Measurements from ENCODE around the gene TRUB1.

Gene TRUB1

GRCh38 chr10:114987995-114988394 is 50.0 kb downstream of the TRUB1 start:
- DNase-seq, result no peak

- no peak for DNase-seq
These were observed 52.6 kb downstream of the TRUB1 start for GRCh38 chr10:114990586-114990985.

DNA sequence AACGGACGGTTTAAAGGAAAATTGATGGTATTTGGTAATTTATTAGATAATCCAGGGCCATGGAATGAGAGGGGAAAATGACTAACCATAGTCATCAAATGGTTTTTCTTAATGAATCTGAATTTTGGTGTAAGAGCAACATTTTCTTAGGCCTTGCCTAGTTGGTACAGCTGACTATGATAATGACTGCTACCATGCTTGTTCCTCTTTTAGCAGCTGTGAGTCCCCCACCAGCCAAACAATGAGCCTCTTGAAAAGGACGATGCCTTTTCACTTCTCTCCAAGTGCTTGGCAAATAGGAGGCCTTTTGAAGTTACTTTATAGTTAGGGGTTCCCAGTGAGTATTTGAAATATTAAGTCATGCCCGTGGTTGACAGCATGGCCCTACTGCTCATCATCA is 53.0 kb downstream of the TRUB1 start:
- no peak for DNase-seq

DNA sequence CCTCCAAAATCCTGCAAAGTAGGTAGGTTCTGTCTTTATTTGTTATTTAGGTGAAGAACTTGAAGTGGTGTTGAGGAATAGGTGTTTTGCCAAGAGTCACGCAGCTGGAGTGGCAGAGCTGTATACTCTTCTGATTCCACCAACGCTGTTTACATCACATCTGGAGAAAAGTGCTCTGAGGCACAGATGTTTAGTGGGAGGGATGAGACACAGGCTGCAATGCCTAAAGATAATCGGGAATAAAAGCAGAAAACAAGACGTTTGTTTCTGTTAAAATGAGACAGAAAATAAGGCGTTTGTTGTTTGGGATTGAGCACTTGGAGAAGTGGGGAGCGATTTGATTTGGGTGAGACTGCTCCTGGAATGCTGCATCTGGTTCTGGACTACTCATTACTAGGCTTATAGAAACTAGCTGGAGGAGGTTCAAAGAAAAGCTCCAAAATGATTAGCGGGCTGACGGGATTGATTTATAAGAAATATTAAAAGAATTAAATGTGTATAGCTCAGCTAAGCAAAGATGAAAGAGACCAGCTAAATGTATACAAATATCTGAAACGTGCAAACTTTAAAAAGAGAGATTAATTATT is 54.3 kb downstream of the TRUB1 start:
- DNase-seq, result no peak

DNA sequence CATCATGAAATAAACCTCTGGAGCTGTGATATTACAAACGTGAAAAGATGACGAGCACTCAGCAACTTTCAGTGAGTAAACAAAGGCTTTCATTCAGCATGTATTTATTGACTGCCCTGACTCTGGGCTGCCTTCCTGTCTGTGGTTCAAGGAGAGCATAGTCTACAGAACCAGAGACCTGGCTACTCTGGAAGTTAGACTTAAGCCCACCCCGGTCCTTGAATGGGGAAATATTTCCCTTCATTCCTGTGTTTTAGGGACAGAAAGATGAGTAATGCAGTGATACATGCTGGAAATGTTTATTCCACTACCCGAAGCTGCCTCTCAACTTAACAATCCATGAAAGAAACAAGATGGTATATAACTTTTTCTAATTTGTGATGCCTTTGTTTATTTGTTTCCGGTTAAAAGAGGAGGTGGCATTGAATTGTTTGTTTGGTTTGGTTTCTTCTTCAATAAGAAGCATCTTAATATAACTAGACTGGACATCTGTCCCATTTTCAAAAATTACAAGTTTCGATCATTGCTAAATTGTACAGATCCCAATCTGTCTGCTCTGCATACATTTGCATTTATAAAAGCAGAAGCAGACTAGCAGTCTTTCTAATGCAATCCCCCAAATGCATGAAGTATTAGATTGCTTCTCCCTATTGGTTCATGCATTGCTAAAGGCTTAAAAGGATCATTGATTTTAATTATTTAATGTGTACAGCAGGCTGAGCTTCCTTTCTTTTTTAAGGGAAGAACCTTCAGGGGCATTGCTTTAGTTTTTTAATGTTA is 57.7 kb downstream of the TRUB1 start:
- DNase-seq, result no peak

- DNase-seq, result no peak
These were observed 58.5 kb downstream of the TRUB1 start for GRCh38 chr10:114996542-114996941.

DNA sequence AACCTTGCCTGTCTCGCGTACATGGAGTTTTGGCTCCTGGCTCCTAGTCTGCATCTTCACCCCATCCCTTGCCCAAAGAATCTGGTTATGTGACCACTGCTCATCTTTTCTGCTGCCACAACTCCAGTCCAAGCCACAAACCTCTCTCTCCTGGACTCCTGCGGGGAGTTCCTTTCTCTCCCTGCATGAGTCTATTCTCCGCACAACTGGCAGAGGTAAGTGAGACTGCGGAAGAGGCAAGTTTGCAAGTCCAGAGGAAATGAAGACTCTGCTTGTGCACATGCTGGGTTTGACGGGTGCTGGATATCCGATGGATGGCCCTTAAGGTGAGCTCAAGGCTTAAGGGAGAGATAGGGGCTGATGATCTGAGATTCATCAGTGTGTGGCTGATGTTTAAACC is 61.0 kb downstream of the TRUB1 start:
- no peak for DNase-seq

DNA sequence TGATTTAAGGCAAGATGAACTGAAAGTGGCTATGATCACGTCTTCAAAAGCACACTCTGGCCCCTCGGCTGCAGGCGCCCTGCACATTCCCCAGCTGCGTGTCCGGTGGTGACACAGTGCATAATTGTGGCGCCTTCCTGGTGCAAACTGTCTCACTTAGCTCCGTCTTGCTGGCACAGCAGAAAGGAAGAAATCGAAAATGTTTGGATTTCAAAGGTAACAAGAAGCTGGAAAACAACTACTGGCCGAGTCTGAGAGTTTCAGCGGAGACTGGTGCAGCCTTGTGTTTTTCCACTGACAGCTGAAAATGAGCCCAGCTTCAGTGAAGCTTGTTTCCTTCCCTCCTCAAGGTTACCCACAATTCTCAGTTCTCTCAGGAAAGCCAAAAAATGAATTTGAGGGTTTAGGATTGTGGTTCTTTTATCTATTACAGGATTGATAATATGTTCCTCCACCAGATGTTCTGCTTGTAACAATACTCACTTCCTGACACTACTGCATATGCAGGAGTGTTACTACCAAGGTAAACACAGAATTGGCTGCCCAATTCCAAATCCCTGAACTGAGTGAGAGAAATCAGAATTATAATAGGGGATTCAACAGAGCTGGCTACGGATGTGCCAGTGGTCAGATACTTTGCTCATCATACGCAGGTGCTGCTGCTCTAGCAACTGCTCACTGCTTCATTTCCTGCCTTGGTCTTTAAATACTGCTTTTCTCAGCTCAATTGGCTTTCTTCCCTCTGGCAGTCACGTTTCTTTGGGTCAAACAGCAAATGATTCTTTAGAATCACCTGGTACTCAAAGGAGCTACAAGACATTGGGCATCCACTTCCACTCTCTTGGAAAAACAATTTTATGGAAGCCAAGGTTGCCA is 63.7 kb downstream of the TRUB1 start:
- DNase-seq, result no peak

GRCh38 chr10:115003396-115003795 is 65.4 kb downstream of the TRUB1 start:
- DNase-seq, result no peak

- no peak for DNase-seq
These were observed 66.4 kb downstream of the TRUB1 start for GRCh38 chr10:115004236-115004862.

GRCh38 chr10:115005771-115006170 is 67.8 kb downstream of the TRUB1 start:
- no peak for DNase-seq

DNA sequence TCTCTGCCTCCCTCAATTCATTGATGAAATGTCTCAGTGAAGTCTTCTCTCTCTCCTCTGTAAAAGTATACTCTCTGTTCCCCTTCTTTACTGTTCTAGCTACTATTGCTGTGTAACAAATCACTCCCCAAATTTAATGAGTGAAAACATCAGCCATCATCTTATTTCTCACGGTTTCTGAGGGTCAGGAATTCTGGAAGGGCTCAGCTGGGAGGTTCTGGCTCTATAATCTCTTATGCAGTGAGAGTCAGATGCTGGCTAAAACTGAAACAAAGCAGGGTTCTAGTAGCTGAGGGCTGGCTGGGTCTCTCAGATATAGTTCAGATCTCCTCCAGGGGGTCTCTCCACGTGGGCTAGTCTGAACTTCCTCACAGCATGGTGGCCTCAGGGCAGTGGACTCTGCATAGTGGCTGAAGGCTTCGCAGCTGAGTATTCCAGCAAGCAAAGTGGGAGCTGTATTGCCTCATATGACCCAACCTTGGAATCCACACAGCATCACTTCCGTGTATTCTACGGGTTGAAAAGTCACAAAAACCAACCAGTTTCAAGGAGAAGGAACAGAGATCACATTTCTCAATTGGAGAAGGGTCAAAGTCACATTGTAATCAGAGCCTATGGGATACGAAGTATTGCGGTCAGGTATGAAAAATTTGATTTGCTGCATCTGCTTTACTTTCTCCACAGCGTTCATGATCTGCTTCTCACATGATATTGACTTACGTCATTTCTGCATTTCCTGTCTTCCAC is 80.4 kb downstream of the TRUB1 start:
- no peak for DNase-seq

- DNase-seq, result no peak
These were observed 82.5 kb downstream of the TRUB1 start for GRCh38 chr10:115020449-115020848.

DNA sequence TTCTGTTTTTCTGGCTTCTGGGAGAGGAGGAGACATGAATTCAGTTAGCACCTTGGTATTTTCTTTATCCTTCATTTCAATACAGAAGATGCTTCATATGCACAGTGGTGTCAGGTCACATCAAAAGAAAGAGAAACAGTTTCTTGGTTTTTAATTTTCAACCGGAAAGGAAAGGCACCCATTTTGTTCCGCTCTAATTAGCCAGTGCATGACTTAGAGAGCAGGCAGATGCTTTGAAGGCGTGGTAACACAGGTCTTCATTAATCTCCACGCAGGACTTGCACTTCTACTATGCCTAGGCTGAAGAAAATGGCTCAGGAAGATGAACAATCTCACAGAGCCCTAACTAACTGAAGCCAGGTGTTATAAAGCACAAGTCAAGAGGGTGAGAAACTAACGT is 84.7 kb downstream of the TRUB1 start:
- DNase-seq, result no peak

- no peak for DNase-seq
These were observed 85.7 kb downstream of the TRUB1 start for GRCh38 chr10:115023715-115024114.

GRCh38 chr10:115024371-115024770 is 86.4 kb downstream of the TRUB1 start:
- DNase-seq, result no peak

DNA sequence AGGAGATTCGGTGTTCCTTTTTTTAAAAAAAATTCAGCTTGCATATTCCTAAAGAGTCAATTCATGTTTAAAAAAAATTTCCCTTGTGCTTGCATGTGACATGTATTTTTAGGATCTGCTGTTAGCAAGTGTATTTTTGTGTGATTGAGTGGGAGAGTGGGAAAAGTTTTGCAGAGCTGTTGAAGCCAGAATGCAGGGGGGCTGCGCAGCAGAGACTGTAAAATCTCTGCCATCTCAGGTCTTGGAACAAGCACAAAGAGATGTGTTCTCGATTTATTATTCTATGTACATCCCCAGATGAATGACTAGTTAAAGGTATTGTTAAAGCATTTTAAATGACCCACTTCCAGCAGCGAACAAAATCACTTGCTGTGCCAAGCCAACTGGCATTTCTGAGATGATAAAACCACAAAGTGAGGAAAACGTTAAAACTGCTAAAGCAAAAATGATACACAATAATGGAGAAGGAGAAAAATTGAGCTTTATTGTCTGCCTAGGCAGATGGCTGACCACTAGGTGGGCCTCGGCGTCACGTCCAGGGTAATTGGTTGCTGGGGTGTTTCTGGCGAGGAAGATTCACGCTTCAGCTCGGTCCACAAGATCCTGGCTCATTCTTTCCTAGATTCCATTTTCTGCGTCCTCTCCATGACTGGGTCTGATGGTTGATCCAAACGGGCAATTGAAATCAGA is 88.2 kb downstream of the TRUB1 start:
- DNase-seq, result no peak

DNA sequence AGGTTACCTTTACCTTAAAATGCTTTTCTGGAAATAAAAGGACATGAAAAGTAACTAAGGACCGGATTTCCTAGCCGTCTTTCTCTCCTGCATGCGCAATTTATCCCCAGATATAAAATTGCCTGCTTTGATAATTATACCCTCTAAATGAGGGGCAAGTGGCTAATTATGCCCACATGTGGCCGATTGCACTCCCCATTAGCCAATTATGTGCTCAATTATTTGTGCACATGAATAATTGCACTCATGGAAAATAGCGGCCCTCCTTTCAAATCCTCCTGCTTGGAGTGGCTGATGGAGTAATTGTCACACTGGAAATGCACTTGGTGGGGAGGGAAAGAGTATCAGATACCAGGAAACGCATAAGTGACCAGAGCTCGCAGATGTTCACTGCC is 88.7 kb downstream of the TRUB1 start:
- no peak for DNase-seq
